SIG-M5 treated with dmso at 0.1 percent for 504 hours (cell line): ENCODE measurements around the gene SUMO2.
"Not testable (repeated sequence)": the region's sequence is repeated elsewhere in the genome, so short reads cannot be mapped to it uniquely, and the experiment has no call there.

Experiments used
- DNase-seq: peaks from one replicate; lab custom pipeline; 2025; ENCODE audit not compliant: unreplicated experiment; lab: John Stamatoyannopoulos, UW

SUMO2 gene

GRCh38 chr17:75146592-75146991 lies 36.2 kb downstream of the SUMO2 start:
- DNase-seq: no peak

- no peak for DNase-seq
These were observed 37.8 kb downstream of the SUMO2 start for GRCh38 chr17:75144816-75145512.

- no peak for DNase-seq
These were observed 40.4 kb downstream of the SUMO2 start for GRCh38 chr17:75142236-75142971.

- no peak for DNase-seq
These were observed 44.2 kb downstream of the SUMO2 start for GRCh38 chr17:75138519-75138918.

- DNase-seq: not testable (repeated sequence)
These were observed 45.0 kb downstream of the SUMO2 start for GRCh38 chr17:75137762-75138161.

GRCh38 chr17:75135946-75136345 lies 46.8 kb downstream of the SUMO2 start:
- DNase-seq: no peak

- no peak for DNase-seq
These were observed 47.3 kb downstream of the SUMO2 start for GRCh38 chr17:75135452-75135851.

- not testable (repeated sequence) for DNase-seq
These were observed 49.0 kb downstream of the SUMO2 start for GRCh38 chr17:75133607-75134347.

- no peak for DNase-seq
These were observed 49.8 kb downstream of the SUMO2 start for GRCh38 chr17:75133001-75133400.

GRCh38 chr17:75132018-75133000 lies 50.5 kb downstream of the SUMO2 start:
- DNase-seq: not testable (repeated sequence)

- DNase-seq: peak; percentile 82
These were observed 51.3 kb downstream of the SUMO2 start, which contains the start of gene NT5C for GRCh38 chr17:75131278-75132017. Gene NT5C, minus strand, starts transcription at chr17:75131742. Its CDS starts 35 bp downstream, at chr17:75131707.

- DNase-seq: peak; percentile 74
These were observed 52.0 kb downstream of the SUMO2 start for GRCh38 chr17:75130632-75131277.

GRCh38 chr17:75130059-75130631 lies 52.6 kb downstream of the SUMO2 start:
- DNase-seq: no peak

GRCh38 chr17:75129576-75129975 lies 53.2 kb downstream of the SUMO2 start:
- DNase-seq: no peak

- DNase-seq: no peak
These were observed 53.9 kb downstream of the SUMO2 start for GRCh38 chr17:75128694-75129505.

- DNase-seq: not testable (repeated sequence)
These were observed 54.8 kb downstream of the SUMO2 start for GRCh38 chr17:75127936-75128335.

- no peak for DNase-seq
These were observed 55.8 kb downstream of the SUMO2 start for GRCh38 chr17:75126954-75127353.

GRCh38 chr17:75125984-75126383 lies 56.8 kb downstream of the SUMO2 start:
- no peak for DNase-seq
